T-helper 1 cell treated with Interleukin-12 subunit alpha and Interleukin-12 subunit beta and Interleukin-4 antibody, amounts not matched to agents 30 μg/mL and 1 μg/mL, for 36 hours (primary cell): ENCODE data around the gene LINGO4.

Experiments used
- H3K27ac Mint-ChIP-seq: one replicate; pipeline ENCODE4 v1.8.0; 2021; ENCODE audit warnings: mild to moderate bottlenecking, mixed read lengths
- H3K27me3 Mint-ChIP-seq: one replicate; pipeline ENCODE4 v1.8.0; 2021; ENCODE audit warnings: low read depth, mixed read lengths
- H3K36me3 Mint-ChIP-seq: one replicate; pipeline ENCODE4 v1.8.0; 2021; ENCODE audit warnings: low read depth, mixed read lengths
- H3K4me1 Mint-ChIP-seq: one replicate; pipeline ENCODE4 v1.8.0; 2021; ENCODE audit warnings: low read depth, mixed read lengths
- H3K4me3 Mint-ChIP-seq: one replicate; pipeline ENCODE4 v1.8.0; 2021; ENCODE audit warnings: mild to moderate bottlenecking, moderate library complexity, mixed read lengths
- H3K9me3 Mint-ChIP-seq: one replicate; pipeline ENCODE4 v1.8.0; 2021; ENCODE audit warnings: mixed read lengths

The LINGO4 gene

DNA sequence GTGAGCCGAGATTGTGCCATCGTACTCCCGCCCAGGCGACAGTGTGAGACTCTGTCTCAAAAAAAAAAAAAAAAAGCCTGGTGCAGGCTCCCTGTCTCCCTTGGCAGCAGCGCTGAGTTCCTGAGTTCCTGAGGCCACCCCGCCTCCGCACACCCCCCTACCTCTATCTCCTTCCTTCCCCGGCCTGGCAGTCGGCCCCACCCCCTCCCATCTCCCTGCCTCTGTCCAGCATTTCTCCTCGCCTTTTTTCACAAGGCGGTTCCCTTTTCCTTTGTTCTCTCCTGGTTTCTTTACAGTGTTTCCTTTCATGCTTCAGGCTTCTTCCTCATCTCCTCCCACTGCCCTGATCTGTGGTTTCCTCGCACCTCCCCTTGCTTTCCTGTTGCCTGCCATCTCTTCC lies 23.7 kb upstream of the LINGO4 start:
- peaks cover 50% of the 10 kb centered on the region for H3K4me1 Mint-ChIP-seq
- no peaks in the 10 kb centered on the region for H3K27me3 Mint-ChIP-seq
- peak overlapping the region; percentile 91 for H3K27ac Mint-ChIP-seq
- H3K36me3 Mint-ChIP-seq = no peaks in the 10 kb centered on the region
- no peaks in the 10 kb centered on the region for H3K9me3 Mint-ChIP-seq
- H3K4me3 Mint-ChIP-seq = peak overlapping the region; percentile 75

DNA sequence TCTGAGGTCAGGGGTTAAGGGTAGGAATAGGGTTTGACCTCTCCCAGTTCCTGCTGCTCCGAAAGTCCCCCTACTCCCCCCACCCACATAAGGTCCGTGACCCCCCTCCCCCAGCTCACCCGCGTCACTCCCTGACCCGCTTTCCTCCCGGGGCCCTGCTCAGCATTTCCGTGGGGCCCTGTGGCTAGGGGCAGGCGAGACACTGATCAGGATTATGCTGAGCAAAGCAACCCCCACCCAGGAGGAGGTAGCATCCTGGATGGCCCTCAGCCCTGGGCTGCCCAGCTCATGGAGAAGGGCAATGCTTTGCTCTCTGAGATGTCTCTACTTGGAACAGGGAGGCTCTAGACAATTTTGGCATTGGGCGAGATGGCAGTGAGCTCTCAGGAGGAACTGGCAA lies 22.6 kb upstream of the LINGO4 start:
- H3K9me3 Mint-ChIP-seq = no peaks in the 10 kb centered on the region
- H3K27ac Mint-ChIP-seq = peak overlapping the region; percentile 76
- peaks cover 45% of the 10 kb centered on the region for H3K4me1 Mint-ChIP-seq
- peak overlapping the region; percentile 66 for H3K4me3 Mint-ChIP-seq
- H3K27me3 Mint-ChIP-seq = no peaks in the 10 kb centered on the region
- H3K36me3 Mint-ChIP-seq = no peaks in the 10 kb centered on the region

DNA sequence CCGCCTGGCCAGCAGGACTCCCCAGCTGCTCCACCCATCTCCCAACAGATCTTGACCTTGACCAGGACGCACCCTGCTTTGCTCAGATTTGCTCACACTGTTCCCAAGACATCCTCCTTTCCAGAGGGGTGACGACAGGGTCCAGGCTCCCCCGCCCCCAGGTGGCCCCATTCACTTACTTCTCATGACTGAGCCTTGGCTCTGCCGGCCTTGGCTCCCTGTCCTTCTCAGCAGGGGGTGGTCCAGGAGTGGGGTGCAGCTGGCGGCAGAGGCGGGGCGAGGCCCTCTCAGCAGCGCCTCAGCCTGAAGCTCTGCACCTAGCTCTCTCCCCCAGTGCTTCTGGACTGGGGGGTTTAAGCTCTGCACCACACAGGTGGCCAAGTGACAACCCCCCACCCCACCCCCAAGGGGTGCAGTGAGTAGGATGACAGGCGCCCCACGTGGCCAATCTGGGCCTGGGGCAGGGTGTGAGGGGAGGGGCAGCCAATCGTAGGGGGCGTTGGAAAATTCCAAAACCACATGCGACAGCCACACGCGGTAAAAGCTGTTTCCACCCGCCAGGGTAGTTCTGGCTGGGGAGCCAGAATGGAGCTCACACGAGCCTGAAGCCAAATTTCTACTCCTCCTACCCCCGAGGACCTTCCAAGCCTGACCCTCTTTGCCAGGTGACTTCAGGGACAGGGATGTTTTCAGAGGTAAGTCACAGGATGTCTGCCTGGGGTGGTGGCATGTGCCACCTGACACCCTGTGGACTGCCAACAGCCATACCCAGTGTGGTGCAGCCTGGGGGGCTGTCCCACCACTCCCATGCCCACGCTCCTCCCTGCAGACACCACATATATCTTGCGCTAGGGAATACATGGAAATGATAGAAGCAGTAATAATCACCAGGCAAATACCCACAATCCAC lies 20.8 kb upstream of the LINGO4 start:
- H3K27ac Mint-ChIP-seq = peak overlapping the region; percentile 22
- H3K9me3 Mint-ChIP-seq = no peaks in the 10 kb centered on the region
- H3K4me1 Mint-ChIP-seq = peaks cover 49% of the 10 kb centered on the region
- no peak overlapping the region for H3K4me3 Mint-ChIP-seq
- no peaks in the 10 kb centered on the region for H3K27me3 Mint-ChIP-seq
- H3K36me3 Mint-ChIP-seq = no peaks in the 10 kb centered on the region

DNA sequence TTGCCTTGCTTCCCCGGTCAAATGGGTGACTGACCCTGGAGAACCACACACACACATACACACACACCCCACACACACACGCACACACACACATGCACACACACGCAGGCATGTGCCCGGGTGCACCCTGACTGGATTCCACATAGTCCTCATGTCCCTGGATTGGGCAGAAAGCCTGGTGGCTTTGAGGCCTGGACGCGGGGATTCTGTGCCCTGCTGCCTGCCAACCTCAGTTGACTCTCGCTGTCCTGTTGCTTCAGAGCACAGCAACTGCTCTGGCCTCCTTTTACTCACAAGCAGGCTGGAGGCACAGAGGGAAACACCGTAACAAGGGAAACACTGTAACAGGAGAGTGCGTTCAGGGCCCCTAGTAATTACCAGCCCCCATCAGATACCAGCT lies 20.0 kb upstream of the LINGO4 start:
- no peaks in the 10 kb centered on the region for H3K27me3 Mint-ChIP-seq
- H3K4me3 Mint-ChIP-seq = no peak overlapping the region
- no peak overlapping the region for H3K27ac Mint-ChIP-seq
- no peaks in the 10 kb centered on the region for H3K36me3 Mint-ChIP-seq
- H3K4me1 Mint-ChIP-seq = peaks cover 49% of the 10 kb centered on the region
- no peaks in the 10 kb centered on the region for H3K9me3 Mint-ChIP-seq

DNA sequence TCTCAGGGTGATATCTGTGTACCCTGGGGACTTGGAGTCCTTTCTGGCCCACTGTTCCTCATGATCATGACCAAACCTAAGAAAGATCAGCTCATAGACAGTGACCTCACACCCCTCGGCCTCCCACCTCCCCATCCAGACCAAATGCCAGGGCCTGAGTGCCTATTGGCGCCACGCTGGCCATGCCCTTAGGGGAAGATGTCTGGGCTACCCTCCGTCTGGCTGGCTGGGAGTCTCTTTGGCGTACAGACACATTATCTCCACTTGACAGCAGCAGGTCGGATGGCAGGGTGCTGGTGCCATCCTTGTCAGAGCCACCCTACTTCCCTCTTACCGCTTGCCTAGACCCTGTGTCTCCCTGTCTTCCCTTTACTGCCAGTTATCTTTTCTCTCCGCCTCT lies 18.0 kb upstream of the LINGO4 start:
- Mint-ChIP-seq H3K4me1 (peaks cover 39% of the 10 kb centered on the region), H3K36me3 (no peaks in the 10 kb centered on the region), H3K27ac (no peak overlapping the region), H3K4me3 (no peak overlapping the region), H3K27me3 (no peaks in the 10 kb centered on the region), H3K9me3 (no peaks in the 10 kb centered on the region)

DNA sequence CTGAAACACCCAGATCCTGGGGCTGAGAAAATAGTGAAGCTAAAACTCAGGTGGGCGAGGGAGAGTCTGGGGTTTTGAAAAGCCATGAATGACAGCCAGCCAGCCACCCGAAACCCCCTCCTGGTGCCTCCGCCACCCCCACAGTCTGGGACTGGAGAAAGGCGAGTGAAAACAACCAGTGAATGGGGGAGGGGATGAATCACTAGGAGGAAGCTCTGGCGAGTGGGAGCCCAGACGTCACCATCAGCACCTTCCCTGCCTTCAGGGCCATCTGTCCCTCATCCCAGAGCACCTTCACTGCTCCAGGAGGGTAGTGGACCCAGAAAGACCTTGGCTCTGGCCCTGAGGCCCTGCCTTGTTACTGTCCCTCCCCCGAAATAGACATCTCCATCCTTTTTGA lies 17.2 kb upstream of the LINGO4 start:
- no peaks in the 10 kb centered on the region for H3K9me3 Mint-ChIP-seq
- peak overlapping the region; percentile 39 for H3K27ac Mint-ChIP-seq
- H3K36me3 Mint-ChIP-seq = no peaks in the 10 kb centered on the region
- H3K4me3 Mint-ChIP-seq = no peak overlapping the region
- no peaks in the 10 kb centered on the region for H3K27me3 Mint-ChIP-seq
- H3K4me1 Mint-ChIP-seq = peaks cover 40% of the 10 kb centered on the region

DNA sequence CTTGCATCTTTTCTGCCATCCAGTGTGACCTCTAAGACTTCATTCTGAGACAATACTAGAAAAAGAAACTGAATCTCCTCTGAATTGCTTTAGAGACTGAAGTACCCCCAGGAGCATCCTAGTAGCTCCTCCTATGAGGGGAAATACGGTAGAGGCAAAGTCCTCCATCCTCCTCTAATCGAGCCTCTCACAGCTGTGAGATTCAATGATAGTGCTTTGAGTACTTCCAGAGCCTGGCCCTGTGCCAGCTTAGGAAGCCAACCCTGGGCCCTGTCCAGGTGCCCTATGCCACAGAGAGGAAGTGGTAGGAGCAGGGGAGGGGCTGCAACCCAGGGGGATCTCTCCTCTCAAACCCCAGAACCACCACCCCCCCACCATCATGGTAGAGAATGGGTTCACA lies 15.7 kb upstream of the LINGO4 start:
- no peaks in the 10 kb centered on the region for H3K9me3 Mint-ChIP-seq
- H3K4me1 Mint-ChIP-seq = peaks cover 44% of the 10 kb centered on the region
- peak overlapping the region; percentile 56 for H3K27ac Mint-ChIP-seq
- H3K27me3 Mint-ChIP-seq = no peaks in the 10 kb centered on the region
- H3K36me3 Mint-ChIP-seq = no peaks in the 10 kb centered on the region
- H3K4me3 Mint-ChIP-seq = no peak overlapping the region

DNA sequence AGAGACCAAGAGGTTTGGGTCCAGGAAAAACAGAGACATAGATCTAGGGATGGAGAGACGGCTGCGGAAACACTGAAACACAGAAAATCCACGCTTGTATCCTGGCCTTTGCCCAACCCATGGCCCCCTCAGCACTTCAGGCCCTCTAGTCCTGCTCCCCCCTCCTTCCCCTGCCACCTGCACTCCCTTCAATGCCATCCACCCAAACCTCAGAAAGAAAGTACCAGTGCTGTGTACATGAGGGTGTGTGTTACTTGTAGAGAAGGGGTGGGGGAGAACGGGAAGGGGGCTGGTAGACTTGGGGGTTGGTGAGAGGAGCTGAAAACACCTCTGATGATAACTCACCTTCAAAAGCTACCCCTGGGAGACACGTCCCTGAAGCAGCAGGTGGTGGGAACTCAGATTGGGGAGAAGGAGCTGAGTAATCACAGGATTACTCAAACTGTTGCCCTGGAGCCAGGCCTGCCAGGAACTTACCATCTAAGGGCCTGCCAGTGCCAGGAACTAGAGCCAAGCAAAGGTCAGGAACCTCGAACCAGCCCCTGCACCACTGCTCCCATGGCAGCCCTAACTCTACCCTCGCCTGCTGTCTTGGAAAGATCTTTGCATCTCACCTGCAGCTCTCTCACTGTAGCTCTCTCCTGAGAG lies 14.9 kb upstream of the LINGO4 start:
- Mint-ChIP-seq H3K9me3 (no peaks in the 10 kb centered on the region), H3K27me3 (no peaks in the 10 kb centered on the region), H3K36me3 (no peaks in the 10 kb centered on the region), H3K27ac (peak overlapping the region; percentile 56), H3K4me3 (no peak overlapping the region), H3K4me1 (peaks cover 45% of the 10 kb centered on the region)

DNA sequence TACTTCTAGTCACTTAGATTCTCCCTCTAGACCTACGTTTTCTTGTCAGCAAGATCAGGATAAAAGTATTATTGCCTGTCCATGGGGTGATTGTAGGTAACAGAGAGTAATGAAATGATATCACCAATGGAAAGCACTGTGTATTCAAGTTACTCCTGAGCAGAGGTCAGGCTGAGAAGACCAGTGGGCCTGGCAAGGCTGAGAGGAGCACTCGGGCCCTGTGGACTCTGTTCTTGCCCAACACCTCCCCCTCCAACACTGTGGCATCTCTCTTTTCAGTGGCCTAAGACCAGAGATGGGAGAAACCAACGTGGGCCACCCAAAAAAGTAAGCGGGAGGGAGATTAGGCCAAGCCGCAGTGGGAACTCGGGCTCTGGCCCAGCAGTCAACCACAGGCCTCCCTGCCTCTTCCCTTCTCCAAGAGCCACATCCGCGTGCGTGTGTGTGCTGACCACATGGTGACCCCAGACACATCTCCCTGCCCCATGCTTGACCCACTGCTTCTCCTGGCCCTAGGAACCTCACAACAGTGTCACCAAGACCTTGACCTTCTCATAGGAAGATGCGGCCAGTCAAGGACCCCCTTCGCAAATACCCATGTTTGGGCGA lies 14.1 kb upstream of the LINGO4 start:
- H3K9me3 Mint-ChIP-seq = no peaks in the 10 kb centered on the region
- H3K27ac Mint-ChIP-seq = peak overlapping the region; percentile 61
- H3K27me3 Mint-ChIP-seq = no peaks in the 10 kb centered on the region
- no peak overlapping the region for H3K4me3 Mint-ChIP-seq
- peaks cover 45% of the 10 kb centered on the region for H3K4me1 Mint-ChIP-seq
- no peaks in the 10 kb centered on the region for H3K36me3 Mint-ChIP-seq

DNA sequence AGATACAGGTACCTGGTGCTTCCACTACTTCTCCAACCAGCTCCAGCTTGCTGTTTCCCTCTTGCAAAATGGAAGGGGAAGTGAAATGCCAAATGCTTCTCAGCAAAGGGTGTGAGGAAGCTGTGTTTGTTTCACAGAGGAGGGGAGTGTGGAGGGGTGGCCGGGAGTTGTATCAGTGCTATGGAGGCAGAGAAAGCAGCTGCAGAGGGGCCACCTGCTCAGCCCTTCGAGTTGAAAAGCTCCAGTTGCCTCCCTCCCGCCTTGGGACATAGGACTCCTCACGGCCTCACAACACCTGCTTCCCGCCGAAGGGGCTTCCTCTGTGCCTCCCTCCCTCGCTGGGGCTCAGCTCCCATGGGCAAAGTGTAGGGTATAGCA lies 12.1 kb upstream of the LINGO4 start:
- Mint-ChIP-seq H3K36me3 (no peaks in the 10 kb centered on the region), H3K27ac (no peak overlapping the region), H3K4me3 (no peak overlapping the region), H3K9me3 (no peaks in the 10 kb centered on the region), H3K4me1 (peaks cover 39% of the 10 kb centered on the region), H3K27me3 (no peaks in the 10 kb centered on the region)

DNA sequence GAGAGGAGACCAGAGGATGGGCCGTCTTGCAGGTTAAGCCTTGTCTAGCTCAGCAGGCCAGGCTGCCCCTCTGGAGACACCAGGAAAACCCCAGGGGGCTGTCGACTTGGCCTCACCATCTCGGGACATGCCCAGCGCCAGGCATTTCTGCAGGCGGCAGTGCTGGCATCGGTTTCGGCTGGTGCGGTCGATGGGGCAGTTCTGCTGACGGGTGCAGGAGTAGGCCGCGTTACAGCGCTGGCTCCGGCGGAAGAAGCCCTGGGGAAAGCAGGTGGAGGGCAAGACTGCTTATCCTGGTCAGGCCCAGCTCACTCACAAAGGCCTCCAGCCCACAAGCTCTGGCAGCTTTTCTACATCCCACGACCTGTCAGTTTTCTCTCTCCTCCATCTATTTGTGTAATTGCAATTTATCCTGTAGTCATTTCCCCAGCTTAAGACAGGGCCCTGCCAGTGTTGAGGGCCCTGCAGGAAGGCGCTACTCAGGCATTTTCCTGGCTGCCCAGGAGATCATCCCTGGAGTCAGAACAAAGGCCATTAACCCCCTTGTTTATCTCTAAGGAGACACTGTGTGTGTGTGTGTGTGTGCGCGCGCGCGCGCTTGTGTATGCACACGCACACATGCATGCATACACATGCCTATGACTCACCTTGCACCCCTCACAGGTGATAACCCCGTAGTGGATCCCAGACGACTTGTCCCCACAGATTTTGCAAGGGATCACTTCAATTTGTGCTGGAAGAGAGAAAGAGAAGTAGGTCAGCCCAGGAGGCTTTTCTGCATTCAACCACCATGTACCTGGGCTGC lies 11.5 kb upstream of the LINGO4 start:
- Mint-ChIP-seq H3K27ac (no peak overlapping the region), H3K36me3 (no peaks in the 10 kb centered on the region), H3K4me3 (no peak overlapping the region), H3K9me3 (no peaks in the 10 kb centered on the region), H3K27me3 (no peaks in the 10 kb centered on the region), H3K4me1 (peaks cover 36% of the 10 kb centered on the region)

DNA sequence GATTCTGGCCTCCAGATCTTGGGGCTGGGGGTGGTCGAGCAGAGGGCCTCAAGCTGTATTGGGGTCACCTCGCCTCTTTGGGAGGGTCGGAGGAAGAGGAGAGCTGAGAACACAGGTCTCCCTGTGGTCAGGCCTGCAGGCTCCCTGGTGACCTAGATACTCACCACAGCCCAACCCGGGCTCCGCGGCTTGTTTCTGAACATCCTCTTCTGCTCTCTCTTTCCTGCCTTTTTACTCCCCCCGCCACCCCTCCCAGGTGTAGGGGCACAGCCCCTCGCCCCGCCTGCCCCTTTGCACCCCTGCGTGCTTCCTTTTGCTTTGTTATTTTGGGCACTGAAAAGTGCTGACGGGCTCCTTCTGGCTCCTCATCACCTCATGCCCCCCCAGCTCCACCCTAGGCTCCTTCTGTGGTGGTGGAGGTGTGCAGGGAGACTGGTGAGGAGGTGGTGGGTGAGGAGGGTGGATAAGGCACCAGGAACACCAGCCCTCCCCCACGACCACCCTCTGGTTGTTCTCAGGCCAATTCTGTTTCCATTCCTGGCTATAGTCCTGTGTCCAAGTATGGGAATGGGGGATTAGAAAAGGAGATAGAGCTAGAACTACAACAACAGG lies 10.6 kb upstream of the LINGO4 start:
- no peaks in the 10 kb centered on the region for H3K27me3 Mint-ChIP-seq
- H3K36me3 Mint-ChIP-seq = no peaks in the 10 kb centered on the region
- no peaks in the 10 kb centered on the region for H3K9me3 Mint-ChIP-seq
- peak overlapping the region; percentile 28 for H3K4me3 Mint-ChIP-seq
- H3K4me1 Mint-ChIP-seq = peaks cover 29% of the 10 kb centered on the region
- peak overlapping the region; percentile 67 for H3K27ac Mint-ChIP-seq

DNA sequence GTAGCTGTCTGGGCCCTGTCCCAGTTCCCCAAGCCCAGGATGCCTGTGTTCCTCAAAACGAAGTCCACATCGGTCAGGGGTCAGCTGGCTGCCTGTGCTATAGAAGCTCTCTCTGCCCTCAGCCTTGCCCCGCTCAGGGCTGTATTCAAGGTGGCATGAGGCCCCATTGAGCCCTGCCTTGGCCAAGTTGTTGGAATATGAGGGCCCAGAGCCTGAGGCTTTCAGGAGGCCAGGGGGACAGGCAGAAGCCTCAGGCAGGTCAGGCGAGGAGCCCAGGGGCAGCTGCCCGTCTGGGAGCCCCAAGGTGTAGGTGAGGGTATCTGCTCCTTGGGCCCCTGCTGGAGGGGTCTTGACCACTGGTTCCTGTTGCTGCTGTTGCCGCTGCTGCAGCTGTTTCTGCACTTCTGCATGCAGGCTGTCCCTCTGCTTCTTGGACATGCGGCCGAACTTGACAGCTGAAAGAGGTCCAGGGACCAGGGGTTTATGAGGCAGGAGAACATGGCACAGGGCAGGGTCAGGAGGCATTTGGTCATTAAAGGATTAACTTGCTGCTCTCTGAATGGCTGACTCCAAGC lies 9.8 kb upstream of the LINGO4 start:
- Mint-ChIP-seq H3K27ac (no peak overlapping the region), H3K4me3 (no peak overlapping the region), H3K27me3 (no peaks in the 10 kb centered on the region), H3K9me3 (no peaks in the 10 kb centered on the region), H3K4me1 (peaks cover 24% of the 10 kb centered on the region), H3K36me3 (no peaks in the 10 kb centered on the region)

DNA sequence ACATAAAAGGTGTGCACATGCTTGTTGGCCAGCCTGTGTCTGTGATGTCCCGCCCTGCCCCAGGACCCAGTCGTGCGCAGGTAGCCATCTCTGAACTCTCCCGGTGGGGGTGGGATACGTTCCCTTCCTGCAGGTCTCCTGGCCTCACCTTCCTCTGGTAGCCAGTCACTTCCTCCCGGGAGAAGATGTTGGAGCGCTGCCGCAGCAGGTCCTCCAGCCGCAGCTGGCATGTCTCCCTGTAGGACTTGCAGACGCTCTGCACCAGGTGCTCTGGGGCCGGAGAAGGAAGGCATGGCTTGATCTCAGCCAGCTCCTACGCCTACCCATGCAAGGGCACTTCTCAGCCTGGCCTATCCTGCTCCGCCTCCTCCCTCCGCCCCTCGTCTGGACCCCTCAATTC lies 9.2 kb upstream of the LINGO4 start:
- Mint-ChIP-seq H3K9me3 (no peaks in the 10 kb centered on the region), H3K27me3 (no peaks in the 10 kb centered on the region), H3K36me3 (no peaks in the 10 kb centered on the region), H3K4me3 (no peak overlapping the region), H3K27ac (no peak overlapping the region), H3K4me1 (peaks cover 19% of the 10 kb centered on the region)
